Body of pancreas (tissue), 4 donors: ENCODE results near the gene SUV39H1. TPM values are rescaled to one million over a fixed set of nuclear protein-coding genes. Genes with fewer than 3 reads are reported as not detected.
"Not testable (repeated sequence)": the region's sequence is repeated elsewhere in the genome, so short reads cannot be mapped to it uniquely, and the experiment has no call there.

Experiments
- ATAC-seq: fragments of 150-250 bp; one replicate; pipeline ENCODE4 v1.9.1; 2016
- DNase-seq, 4 donors: peaks; one replicate each; pipeline ENCODE4 v3.0.0-alpha.2; 2019
- H3K27ac ChIP-seq, 4 donors: fragments of 200-600 bp; sonication (generic); 1 replicate in 3 of 4; 2 replicates in 1 of 4; pipeline versions ENCODE4 v1.5.1 to v1.6.1; 2016 to 2019; ENCODE audit warnings: mild to moderate bottlenecking in 1 of 4, mixed read lengths in 1 of 4, moderate library complexity in 1 of 4
- H3K27me3 ChIP-seq, 2 donors: fragments of 200-600 bp; sonication (generic); one replicate each; pipeline ENCODE4 v1.6.0; 2016; ENCODE audit warnings: mild to moderate bottlenecking in 1 of 2
- H3K36me3 ChIP-seq, 2 donors: fragments of 200-600 bp; sonication (generic); replicated peaks in 1 of 2; 2 replicates each; pipeline ENCODE4 v1.5.1; 2016; ENCODE audit warnings: low read depth in 2 of 2; ENCODE audit not compliant: insufficient read depth in 1 of 2
- H3K4me1 ChIP-seq: fragments of 200-600 bp; sonication (generic); one replicate; pipeline ENCODE4 v1.6.0; 2016
- H3K4me3 ChIP-seq, 2 donors: fragments of 200-600 bp; sonication (generic); 1 replicate in 1 of 2; 2 replicates in 1 of 2; pipeline ENCODE4 v1.5.1; 2016 to 2019
- H3K9me3 ChIP-seq, 3 donors: fragments of 200-600 bp; sonication (generic); 1 replicate in 2 of 3; 2 replicates in 1 of 3; pipeline ENCODE4 v1.5.1; 2016
- CTCF ChIP-seq, 7 experiments: fragments of 450-650 bp in 4 of 7; fragments of 200-600 bp in 3 of 7; sonication (generic) in 3 of 7; IDR thresholded peaks; one replicate each; pipeline ENCODE4 v1.5.1; 2016 to 2019; ENCODE audit warnings: antibody characterized with exemption in 7 of 7
- POLR2A ChIP-seq, 3 donors: fragments of 450-650 bp; IDR thresholded peaks; one replicate each; pipeline ENCODE4 v1.6.1; 2016; ENCODE audit warnings: antibody characterized with exemption in 3 of 3, mild to moderate bottlenecking in 2 of 3
- WGBS, 2 donors: methylation state at CpG; one replicate each; pipeline ENCODE4 v1.1.5; 2017; 5-methylcytosine and 5-hydroxymethylcytosine counted together
- intact Hi-C: fragments of 100-400 bp; cut with DNase I; formaldehyde crosslinking; loops from one replicate; pipeline ENCODE4 v1.15.1; 2023
- total RNA-seq, 2 donors: library from RNA; depleted of rRNA; stranded (reverse); fragments of >200 nt; gene quantifications; one replicate each; pipeline ENCODE4 v1.1.0, GENCODE V29; 2016

Gene SUV39H1
- total RNA-seq, 2 donors from 2014 or later = 2.1 to 2.6 TPM

GRCh38 chrX:48676106-48676892, 20.2 kb upstream of the SUV39H1 start:
- peak overlapping the region; percentile 45 to 50 for H3K4me3 ChIP-seq
- TF ChIP-seq POLR2A (IDR thresholded peaks at IDR 0.05) = peak; percentile 40 to 82 (median 76)
- no peak for TF ChIP-seq CTCF (IDR thresholded peaks at IDR 0.05)
- peak; percentile 99 for ATAC-seq
- WGBS, 2 donors = 0% methylated on average over 26 of the region's 67 CpGs; no CpG with 5 or more reads in 1 of the 2 donors
- H3K9me3 ChIP-seq = no peaks in the 10 kb centered on the region
- DNase-seq = peak; percentile 89 to 93 (median 92)
- peaks cover 13% of the 10 kb centered on the region for H3K4me1 ChIP-seq
- peak overlapping the region; percentile 72 to 89 (median 87) for H3K27ac ChIP-seq
- intact Hi-C loops = no loop called here
- H3K27me3 ChIP-seq = no peaks in the 10 kb centered on the region
- no peaks in the 10 kb centered on the region for H3K36me3 ChIP-seq

DNA sequence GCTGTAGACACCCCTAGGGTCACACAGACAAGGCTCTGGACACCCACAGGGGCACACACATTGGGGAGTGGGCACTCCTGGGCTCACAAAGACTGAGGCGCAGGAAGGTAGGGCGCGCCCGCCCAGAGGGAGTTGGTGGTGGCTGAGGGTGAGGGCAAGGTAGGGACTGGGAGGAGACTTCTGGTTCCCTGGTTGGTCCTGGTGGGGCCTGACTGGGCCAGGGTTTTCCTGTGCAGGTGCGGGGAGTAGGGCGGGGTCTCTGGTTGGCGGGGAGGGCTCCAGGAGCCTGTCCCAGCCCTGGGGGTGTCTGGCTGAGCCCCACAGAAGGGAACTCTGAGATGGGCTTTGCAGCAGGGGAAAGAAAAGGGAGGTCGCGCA, 19.7 kb upstream of the SUV39H1 start:
- ATAC-seq (peak; percentile 12), DNase-seq (no peak)
- H3K27ac ChIP-seq = peak overlapping the region in 3 of 4 donors; percentile 72 to 89 (median 89)
- H3K36me3 ChIP-seq = no peaks in the 10 kb centered on the region
- intact Hi-C loops = no loop called here
- WGBS, 2 donors = 3% methylated on average over 5 of the region's 9 CpGs; no CpG with 5 or more reads in 1 of the 2 donors
- peaks cover 13% of the 10 kb centered on the region for H3K4me1 ChIP-seq
- no peaks in the 10 kb centered on the region for H3K9me3 ChIP-seq
- H3K4me3 ChIP-seq = peak overlapping the region; percentile 45 to 50
- no peaks in the 10 kb centered on the region for H3K27me3 ChIP-seq
- no peak for TF ChIP-seq POLR2A (IDR thresholded peaks at IDR 0.05)
- no peak for TF ChIP-seq CTCF (IDR thresholded peaks at IDR 0.05)

- ATAC-seq (no peak), DNase-seq (no peak)
- Histone ChIP-seq H3K27me3 (no peaks in the 10 kb centered on the region), H3K4me3 (no peak overlapping the region), H3K4me1 (peaks cover 13% of the 10 kb centered on the region), H3K27ac (no peak overlapping the region), H3K9me3 (no peaks in the 10 kb centered on the region), H3K36me3 (no peaks in the 10 kb centered on the region)
- no peak for TF ChIP-seq CTCF (IDR thresholded peaks at IDR 0.05)
- TF ChIP-seq POLR2A (IDR thresholded peaks at IDR 0.05) = no peak
- intact Hi-C loops = no loop called here
- WGBS, 2 donors = 25 to 38% methylated on average over 2 to 9 of the region's 10 CpGs
Observed at GRCh38 chrX:48677516-48677915, 19.0 kb upstream of the SUV39H1 start.

- H3K27ac ChIP-seq, H3K4me3 ChIP-seq, ATAC-seq, H3K36me3 ChIP-seq, H3K9me3 ChIP-seq, intact Hi-C loops, H3K27me3 ChIP-seq: not testable (repeated sequence)
- peaks cover 10% of the 10 kb centered on the region for H3K4me1 ChIP-seq
- peak in 1 of 4 donors; percentile 34 for DNase-seq
- 33% methylated on average over 2 of the region's 2 CpGs; no CpG with 5 or more reads in 1 of the 2 donors for WGBS, 2 donors
Observed at GRCh38 chrX:48680467-48680866, 16.1 kb upstream of the SUV39H1 start.

- DNase-seq, H3K36me3 ChIP-seq, H3K4me1 ChIP-seq, H3K27me3 ChIP-seq, H3K4me3 ChIP-seq, ATAC-seq, intact Hi-C loops, H3K27ac ChIP-seq, H3K9me3 ChIP-seq: not testable (repeated sequence)
- WGBS, 2 donors = 88 to 89% methylated on average over 6 of the region's 6 CpGs
Observed at GRCh38 chrX:48680925-48681324, 15.6 kb upstream of the SUV39H1 start.
